Kidney (tissue), 14 donors: ENCODE results near the gene LYG2. TPM values are rescaled to one million over a fixed set of nuclear protein-coding genes. Genes with fewer than 3 reads are reported as not detected.
"Not testable (repeated sequence)": the region's sequence is repeated elsewhere in the genome, so short reads cannot be mapped to it uniquely, and the experiment has no call there.

Experiments
- DNase-seq, 5 donors: peaks; one replicate each; pipeline ENCODE4 v3.0.0-alpha.2; 2013 to 2020
- FAIRE-seq: peaks from 2 replicates; lab custom pipeline; 2012; peaks lifted over from hg19 to GRCh38; lab: Jason Lieb, UNC
- H3K27ac ChIP-seq, 2 donors: one replicate each; pipeline ENCODE4 v1.7.0; 2013; ENCODE audit warnings: low read depth in 2 of 2, low read length in 2 of 2, inconsistent platforms in 1 of 2
- H3K27me3 ChIP-seq: one replicate; pipeline ENCODE4 v1.7.1; 2013; ENCODE audit warnings: low read length, inconsistent platforms; ENCODE audit not compliant: control insufficient read depth, insufficient read depth
- H3K36me3 ChIP-seq, 3 donors: one replicate each; pipeline versions ENCODE4 v1.7.0 to v1.7.1; 2013; ENCODE audit warnings: low read length in 3 of 3, control low read depth in 1 of 3, inconsistent platforms in 1 of 3; ENCODE audit not compliant: insufficient read depth in 3 of 3, control insufficient read depth in 2 of 3
- H3K4me1 ChIP-seq, 3 donors: one replicate each; pipeline versions ENCODE4 v1.7.0 to v1.7.1; 2013; ENCODE audit warnings: low read length in 3 of 3, inconsistent platforms in 1 of 3, low read depth in 1 of 3; ENCODE audit not compliant: control insufficient read depth in 2 of 3, insufficient read depth in 2 of 3
- H3K4me3 ChIP-seq, 3 donors: one replicate each; pipeline versions ENCODE4 v1.7.0 to v1.8.1; 2013; ENCODE audit warnings: low read length in 3 of 3, control low read depth in 1 of 3, inconsistent platforms in 1 of 3
- H3K9ac ChIP-seq, 3 donors: one replicate each; pipeline versions ENCODE4 v1.7.0 to v1.7.1; 2013; ENCODE audit warnings: low read length in 3 of 3, control low read depth in 1 of 3, inconsistent platforms in 1 of 3
- H3K9me3 ChIP-seq, 3 donors: one replicate each; pipeline versions ENCODE4 v1.7.0 to v1.7.1; 2013; ENCODE audit warnings: low read length in 3 of 3, control low read depth in 1 of 3, inconsistent platforms in 1 of 3; ENCODE audit not compliant: control insufficient read depth in 2 of 3, insufficient read depth in 1 of 3
- intact Hi-C: fragments of 100-400 bp; cut with DNase I; formaldehyde crosslinking; loops from one replicate; pipeline ENCODE4 v1.11.1; 2022
- polyA plus RNA-seq: library from polyadenylated mRNA; stranded (reverse); fragments of 350-450 nt; fragmentation: Illumina TruSeq; extraction: RNeasy Lipid Tissue Mini Kit (QIAGEN cat#74804); gene quantifications from one replicate; pipeline ENCODE4 v1.2.3, GENCODE V29; 2014; ENCODE audit warnings: low read depth, low replicate concordance; ENCODE audit not compliant: insufficient read depth
- total RNA-seq: library from RNA; stranded (reverse); fragmentation: NEBNext Ultra II Directional; extraction: Animal tissue kit (Norgen Biotek cat#: 25700); gene quantifications from one replicate; pipeline ENCODE4 v1.2.1, GENCODE V29; 2021
- TF ChIP-seq, protein P1 (sequence below): IDR thresholded peaks from 3 replicates; pipeline ENCODE4 v1.5.1; 2012; ENCODE audit warnings: mild to moderate bottlenecking, moderate library complexity, borderline replicate concordance; ENCODE audit not compliant: insufficient read depth; ENCODE audit errors: extremely low read depth
- donor health status: control.
- donor health status: control.
- donor health status: control.
- donor health status: control.
- donor health status: control.
- donor health status: DM: yes; HTN: yes; CAD: no.
- donor health status: Normal renal cell carcinoma (clear cell type).

Gene LYG2
- total and polyA plus RNA-seq, 2 donors from 2014 or later = not detected

GRCh38 chr2:99238599-99238998 lies 16.9 kb downstream of the LYG2 start:
- TF ChIP-seq, protein P1, sequence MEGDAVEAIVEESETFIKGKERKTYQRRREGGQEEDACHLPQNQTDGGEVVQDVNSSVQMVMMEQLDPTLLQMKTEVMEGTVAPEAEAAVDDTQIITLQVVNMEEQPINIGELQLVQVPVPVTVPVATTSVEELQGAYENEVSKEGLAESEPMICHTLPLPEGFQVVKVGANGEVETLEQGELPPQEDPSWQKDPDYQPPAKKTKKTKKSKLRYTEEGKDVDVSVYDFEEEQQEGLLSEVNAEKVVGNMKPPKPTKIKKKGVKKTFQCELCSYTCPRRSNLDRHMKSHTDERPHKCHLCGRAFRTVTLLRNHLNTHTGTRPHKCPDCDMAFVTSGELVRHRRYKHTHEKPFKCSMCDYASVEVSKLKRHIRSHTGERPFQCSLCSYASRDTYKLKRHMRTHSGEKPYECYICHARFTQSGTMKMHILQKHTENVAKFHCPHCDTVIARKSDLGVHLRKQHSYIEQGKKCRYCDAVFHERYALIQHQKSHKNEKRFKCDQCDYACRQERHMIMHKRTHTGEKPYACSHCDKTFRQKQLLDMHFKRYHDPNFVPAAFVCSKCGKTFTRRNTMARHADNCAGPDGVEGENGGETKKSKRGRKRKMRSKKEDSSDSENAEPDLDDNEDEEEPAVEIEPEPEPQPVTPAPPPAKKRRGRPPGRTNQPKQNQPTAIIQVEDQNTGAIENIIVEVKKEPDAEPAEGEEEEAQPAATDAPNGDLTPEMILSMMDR = no peak
- no peak overlapping the region for H3K9ac ChIP-seq
- DNase-seq = no peak

GRCh38 chr2:99233177-99233576 lies 22.3 kb downstream of the LYG2 start:
- H3K9me3 ChIP-seq, H3K36me3 ChIP-seq, intact Hi-C loops, FAIRE-seq, H3K4me3 ChIP-seq, H3K27me3 ChIP-seq, DNase-seq, H3K4me1 ChIP-seq, H3K27ac ChIP-seq, H3K9ac ChIP-seq: not testable (repeated sequence)

More at GRCh38 chr2:99238599-99238998, 16.9 kb downstream of the LYG2 start:
- Histone ChIP-seq H3K9me3 (no peaks in the 10 kb centered on the region), H3K4me3 (no peak overlapping the region), H3K36me3 (no peaks in the 10 kb centered on the region), H3K27ac (no peak overlapping the region), H3K4me1 (no peaks in the 10 kb centered on the region), H3K27me3 (no peaks in the 10 kb centered on the region)
- no peak for FAIRE-seq
- intact Hi-C loops = no loop called here

DNA sequence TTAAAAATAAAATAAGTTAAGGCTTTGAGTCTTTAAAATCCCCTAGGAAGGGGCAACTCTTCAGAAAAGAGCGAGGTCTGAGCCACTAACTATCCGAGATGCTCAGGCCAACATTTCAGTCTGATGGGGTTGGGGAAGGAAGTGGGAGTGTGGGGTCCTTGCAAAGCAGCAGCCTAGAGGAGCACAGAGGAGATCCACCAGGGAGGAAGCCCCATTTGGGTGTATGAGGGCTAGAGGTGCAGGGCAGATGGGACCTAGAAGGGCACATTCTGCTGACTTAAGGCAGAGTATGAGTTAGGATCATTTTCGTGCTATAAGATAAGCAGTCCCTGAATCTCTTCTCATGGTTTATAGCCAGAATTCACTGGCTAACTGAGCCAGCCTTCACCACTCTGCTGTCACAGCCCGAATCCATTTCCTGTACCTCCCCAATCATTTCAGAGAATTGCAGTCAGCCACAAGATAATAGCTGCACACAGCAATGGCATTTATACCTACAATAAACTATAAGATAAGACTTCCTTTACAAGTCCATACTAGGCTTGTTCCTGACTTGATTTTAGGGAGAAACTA lies 37.5 kb downstream of the LYG2 start:
- no peak overlapping the region for H3K9ac ChIP-seq
- H3K4me3 ChIP-seq = no peak overlapping the region
- no peak for FAIRE-seq
- H3K27me3 ChIP-seq = no peaks in the 10 kb centered on the region
- no peak for DNase-seq
- H3K9me3 ChIP-seq = no peaks in the 10 kb centered on the region
- TF ChIP-seq, protein P1 = no peak
- H3K27ac ChIP-seq = no peak overlapping the region
- H3K36me3 ChIP-seq = no peaks in the 10 kb centered on the region
- H3K4me1 ChIP-seq = no peaks in the 10 kb centered on the region
- intact Hi-C loops = no loop called here

GRCh38 chr2:99216096-99216495 lies 39.4 kb downstream of the LYG2 start:
- no peak overlapping the region for H3K9ac ChIP-seq
- no peaks in the 10 kb centered on the region for H3K27me3 ChIP-seq
- FAIRE-seq = no peak
- no peak overlapping the region for H3K4me3 ChIP-seq
- H3K9me3 ChIP-seq = no peaks in the 10 kb centered on the region
- DNase-seq = no peak
- H3K27ac ChIP-seq = no peak overlapping the region
- intact Hi-C loops = no loop called here
- TF ChIP-seq, protein P1 = no peak
- H3K4me1 ChIP-seq = no peaks in the 10 kb centered on the region
- no peaks in the 10 kb centered on the region for H3K36me3 ChIP-seq
